ENCODE measurements around the gene NOM1. TPM values are rescaled to one million over a fixed set of nuclear protein-coding genes. Genes with fewer than 3 reads are reported as not detected.

The NOM1 gene
- total and polyA plus RNA-seq, 7 donors, result 1.8 to 19.1 (median 14.1) TPM

GRCh38 chr7:157018997-157019608, 69.6 kb downstream of the NOM1 start:
- no peak for DNase-seq
- Histone ChIP-seq H3K27ac (no peak overlapping the region), H3K9me3 (no peaks in the 10 kb centered on the region), H3K4me3 (no peak overlapping the region), H3K27me3 (peaks cover 63 to 100% (median 95%) of the 10 kb centered on the region in 3 donors), H3K36me3 (no peaks in the 10 kb centered on the region), H3K4me1 (peaks cover 0 to 34% (median 31%) of the 10 kb centered on the region in 4 donors)
- 1 to 3% methylated on average over 50 of the region's 50 CpGs for WGBS, 2 donors
- TF ChIP-seq EP300 (IDR thresholded peaks at IDR 0.05) (no peak), CTCF (IDR thresholded peaks at IDR 0.05) (no peak), POLR2AphosphoS5 (IDR thresholded peaks at IDR 0.05) (no peak), POLR2A (IDR thresholded peaks at IDR 0.05) (no peak)
- intact Hi-C loops (cut with DNase I), result no loop called here

GRCh38 chr7:157019718-157020451, 70.4 kb downstream of the NOM1 start:
- Histone ChIP-seq H3K27ac (no peak overlapping the region), H3K4me3 (no peak overlapping the region), H3K27me3 (peaks cover 58 to 100% (median 98%) of the 10 kb centered on the region in 3 donors), H3K36me3 (no peaks in the 10 kb centered on the region), H3K9me3 (no peaks in the 10 kb centered on the region), H3K4me1 (peaks cover 0 to 34% (median 31%) of the 10 kb centered on the region in 4 donors)
- intact Hi-C loops (cut with DNase I), result no loop called here
- TF ChIP-seq CTCF (IDR thresholded peaks at IDR 0.05) (no peak), POLR2AphosphoS5 (IDR thresholded peaks at IDR 0.05) (peak in 1 of 4 donors; percentile 16)
- WGBS, 2 donors, result 8 to 14% methylated on average over 25 of the region's 25 CpGs
- DNase-seq, result no peak

- peaks cover 58 to 100% (median 98%) of the 10 kb centered on the region in 3 donors for H3K27me3 ChIP-seq
- peaks cover 0 to 34% (median 31%) of the 10 kb centered on the region in 4 donors for H3K4me1 ChIP-seq
- peak overlapping the region in 2 of 4 donors; percentile 25 to 32 for H3K4me3 ChIP-seq
- H3K36me3 ChIP-seq, result no peaks in the 10 kb centered on the region
- no peak overlapping the region for H3K27ac ChIP-seq
- 5 to 7% methylated on average over 38 of the region's 38 CpGs for WGBS, 2 donors
- DNase-seq, result no peak
- H3K9me3 ChIP-seq, result no peaks in the 10 kb centered on the region
- intact Hi-C loops (cut with DNase I), result no loop called here
- TF ChIP-seq POLR2AphosphoS5 (IDR thresholded peaks at IDR 0.05), result peak in 1 of 4 donors; percentile 35
- no peak for TF ChIP-seq POLR2A (IDR thresholded peaks at IDR 0.05)
These were observed 71.1 kb downstream of the NOM1 start for GRCh38 chr7:157020514-157021070.

GRCh38 chr7:157021071-157021870, 71.8 kb downstream of the NOM1 start:
- 1 to 3% methylated on average over 84 of the region's 84 CpGs for WGBS, 2 donors
- peak overlapping the region in 3 of 4 donors; percentile 5 to 32 (median 25) for H3K4me3 ChIP-seq
- H3K4me1 ChIP-seq, result peaks cover 0 to 34% (median 31%) of the 10 kb centered on the region in 4 donors
- DNase-seq, result no peak
- H3K27me3 ChIP-seq, result peaks cover 54 to 100% (median 96%) of the 10 kb centered on the region in 3 donors
- no peak overlapping the region for H3K27ac ChIP-seq
- no peaks in the 10 kb centered on the region for H3K9me3 ChIP-seq
- no peak for TF ChIP-seq POLR2AphosphoS5 (IDR thresholded peaks at IDR 0.05)
- H3K36me3 ChIP-seq, result no peaks in the 10 kb centered on the region
- intact Hi-C loops (cut with DNase I), result no loop called here

GRCh38 chr7:157021871-157022680, 72.6 kb downstream of the NOM1 start:
- no peak for DNase-seq
- no peaks in the 10 kb centered on the region for H3K9me3 ChIP-seq
- TF ChIP-seq EP300 (IDR thresholded peaks at IDR 0.05) (no peak), CTCF (IDR thresholded peaks at IDR 0.05) (no peak), POLR2A (IDR thresholded peaks at IDR 0.05) (no peak), POLR2AphosphoS5 (IDR thresholded peaks at IDR 0.05) (no peak)
- H3K36me3 ChIP-seq, result no peaks in the 10 kb centered on the region
- WGBS, 2 donors, result 8% methylated on average over 30 of the region's 30 CpGs
- H3K27ac ChIP-seq, result no peak overlapping the region
- intact Hi-C loops (cut with DNase I), result no loop called here
- H3K4me3 ChIP-seq, result peak overlapping the region in 1 of 4 donors; percentile 32
- peaks cover 50 to 100% (median 88%) of the 10 kb centered on the region in 3 donors for H3K27me3 ChIP-seq
- peaks cover 0 to 34% (median 31%) of the 10 kb centered on the region in 4 donors for H3K4me1 ChIP-seq
